Endothelial cell of umbilical vein (primary cell): ENCODE results near the gene SEMA5A. TPM values are rescaled to one million over a fixed set of nuclear protein-coding genes. Genes with fewer than 3 reads are reported as not detected.

ENCODE experiments used
- BruUV-seq: library from RNA; stranded (reverse); fragments of 400-500 nt; replicated peaks from 2 replicates; lab custom pipeline; 2021; lab: Mats Ljungman, UMichigan
- CTCF ChIA-PET: fragments of 300-600, 350-600 bp; sonication (Branson Sonifier 250); formaldehyde crosslinking; loops from one replicate; lab custom pipeline; 2021; ENCODE audit warnings: antibody characterized with exemption, inconsistent platforms; lab: Charles Lee
- POLR2A ChIA-PET: fragments of 300-600, 350-600 bp; sonication (Branson Sonifier 250); formaldehyde crosslinking; loops from one replicate; lab custom pipeline; 2021; ENCODE audit warnings: antibody characterized with exemption, inconsistent platforms; lab: Charles Lee
- DNase-seq: peaks from one replicate; pipeline ENCODE4 v3.0.0-alpha.2; 2011; ENCODE audit warnings: low read depth, low spot score
- FAIRE-seq: peaks from 2 replicates; lab custom pipeline; 2011; peaks lifted over from hg19 to GRCh38; lab: Jason Lieb, UNC
- H2AFZ ChIP-seq: 2 replicates; pipeline ENCODE4 v1.6.0; 2012; ENCODE audit warnings: low read depth, low read length, control low read depth, inconsistent platforms
- H3K27ac ChIP-seq: 2 replicates; pipeline ENCODE4 v1.5.1; 2011; ENCODE audit warnings: low read depth, mild to moderate bottlenecking, control low read depth, low read length, moderate library complexity; ENCODE audit not compliant: insufficient read depth
- H3K27me3 ChIP-seq, 2 experiments: 2 replicates each; pipeline versions ENCODE4 v1.6.0 to v1.6.1; 2011; ENCODE audit warnings: low read length in 2 of 2, mixed read lengths in 1 of 2; ENCODE audit not compliant: control insufficient read depth in 2 of 2, insufficient read depth in 2 of 2
- H3K36me3 ChIP-seq, 2 experiments: 2 replicates in 1 of 2; 3 replicates in 1 of 2; pipeline ENCODE4 v1.5.1; 2011; ENCODE audit warnings: low read length in 2 of 2, mild to moderate bottlenecking in 1 of 2, moderate library complexity in 1 of 2; ENCODE audit not compliant: control insufficient read depth in 2 of 2, insufficient read depth in 2 of 2; ENCODE audit errors: extremely low read depth in 1 of 2
- H3K4me1 ChIP-seq: 3 replicates; pipeline ENCODE4 v1.5.1; 2011; ENCODE audit warnings: mild to moderate bottlenecking, low read length; ENCODE audit not compliant: control insufficient read depth, insufficient read depth; ENCODE audit errors: extremely low read depth
- H3K4me2 ChIP-seq: 2 replicates; pipeline ENCODE4 v1.6.1; 2011; ENCODE audit warnings: low read length, control low read depth, mixed read lengths; ENCODE audit not compliant: insufficient read depth
- H3K4me3 ChIP-seq, 3 experiments: fragments of 200-600 bp in 1 of 3; sonication (generic), shearing (Covaris generic) in 1 of 3; replicated peaks in 1 of 3; 2 replicates each; pipeline ENCODE4 v1.5.1; 2011 to 2016; ENCODE audit warnings: control low read depth in 3 of 3, low read length in 3 of 3, mild to moderate bottlenecking in 2 of 3, inconsistent platforms in 1 of 3, low read depth in 1 of 3, moderate library complexity in 1 of 3; ENCODE audit not compliant: insufficient read depth in 1 of 3
- H3K79me2 ChIP-seq: 2 replicates; pipeline ENCODE4 v1.6.0; 2012; ENCODE audit warnings: low read length, inconsistent platforms; ENCODE audit not compliant: control insufficient read depth, insufficient read depth
- H3K9ac ChIP-seq: replicated peaks from 2 replicates; pipeline ENCODE3; 2011; ENCODE audit warnings: low read length, control low read depth; ENCODE audit not compliant: insufficient read depth; ENCODE audit errors: extremely low read depth
- H3K9me1 ChIP-seq: replicated peaks from 3 replicates; pipeline ENCODE4 v1.6.0; 2011; ENCODE audit warnings: mild to moderate bottlenecking, low read length; ENCODE audit not compliant: control insufficient read depth, insufficient read depth; ENCODE audit errors: extremely low read depth
- H3K9me3 ChIP-seq: replicated peaks from 2 replicates; pipeline ENCODE4 v1.5.1; 2012; ENCODE audit warnings: low read length, inconsistent platforms; ENCODE audit not compliant: control insufficient read depth, insufficient read depth
- H4K20me1 ChIP-seq: replicated peaks from 2 replicates; pipeline ENCODE3; 2011; ENCODE audit warnings: mild to moderate bottlenecking, low read length; ENCODE audit not compliant: control insufficient read depth, insufficient read depth; ENCODE audit errors: extremely low read depth
- EZH2 ChIP-seq: IDR thresholded peaks from 2 replicates; pipeline ENCODE4 v1.6.1; 2012; ENCODE audit warnings: borderline replicate concordance, low read depth, mild to moderate bottlenecking, moderate library complexity, low read length, inconsistent platforms; ENCODE audit not compliant: severe bottlenecking
- FOS ChIP-seq: IDR thresholded peaks from 2 replicates; pipeline ENCODE4 v1.6.1; 2011; ENCODE audit warnings: mild to moderate bottlenecking, low read length, moderate library complexity, borderline replicate concordance; ENCODE audit not compliant: insufficient read depth
- GATA2 ChIP-seq: IDR thresholded peaks from 2 replicates; pipeline ENCODE4 v1.7.0; 2011; ENCODE audit warnings: low read depth, mild to moderate bottlenecking, moderate library complexity, mixed read lengths, low read length; ENCODE audit not compliant: insufficient read length, insufficient read depth
- JUN ChIP-seq: IDR thresholded peaks from 2 replicates; pipeline ENCODE4 v1.6.1; 2011; ENCODE audit warnings: borderline replicate concordance, low read depth; ENCODE audit not compliant: insufficient read length, insufficient read depth
- MYC ChIP-seq: IDR thresholded peaks from one replicate; pipeline ENCODE4 v1.6.1; 2011; ENCODE audit warnings: mild to moderate bottlenecking, low read depth, low read length
- POLR2A ChIP-seq: IDR thresholded peaks from 2 replicates; pipeline ENCODE4 v1.6.1; 2012; ENCODE audit warnings: low read depth, mild to moderate bottlenecking, control low read depth, low read length
- POLR2AphosphoS5 ChIP-seq: IDR thresholded peaks from 2 replicates; pipeline ENCODE4 v1.6.1; 2012; ENCODE audit warnings: low read depth, mild to moderate bottlenecking, control low read depth, low read length, moderate library complexity; ENCODE audit not compliant: insufficient read depth
- dilution Hi-C: fragments of 300-500 bp; cut with MboI; formaldehyde crosslinking; loops from one replicate; pipeline ENCODE4 v1.15.0; 2019; ENCODE audit warnings: low sequenced_read_pairs; ENCODE audit not compliant: extremely low pct_ligation_motif_present
- intact Hi-C: fragments of 100-400 bp; cut with micrococcal nuclease; formaldehyde crosslinking; loops from one replicate; pipeline ENCODE4 v1.10.0; 2022
- polyA plus RNA-seq, 4 experiments: library from polyadenylated mRNA; depleted of rRNA in 3 of 4; stranded (reverse) in 3 of 4; unstranded in 1 of 4; fragments of >200 nt; gene quantifications; 2 replicates each; pipeline versions ENCODE4 v1.2.1 to v1.2.3, GENCODE V29; 2011 to 2012; ENCODE audit warnings: missing spikeins in 1 of 4
- total RNA-seq: library from RNA; stranded (reverse); gene quantifications from 2 replicates; pipeline ENCODE4 v1.2.3, GENCODE V29; 2021
- TF ChIP-seq, protein P1 (sequence below), 2 donors: IDR thresholded peaks; 1 replicate in 1 of 2; 2 replicates in 1 of 2; pipeline ENCODE4 v1.5.1; 2011; ENCODE audit warnings: low read length in 2 of 2, mild to moderate bottlenecking in 2 of 2, moderate library complexity in 2 of 2, control low read depth in 1 of 2, inconsistent platforms in 1 of 2, low read depth in 1 of 2; ENCODE audit not compliant: insufficient read depth in 1 of 2; ENCODE audit errors: extremely low read depth in 1 of 2
- TF ChIP-seq, protein P2 (sequence below): IDR thresholded peaks from 2 replicates; pipeline ENCODE4 v1.6.1; 2011; ENCODE audit not compliant: insufficient read depth, insufficient read length

Gene SEMA5A
- total and polyA plus RNA-seq, 2 donors (not counting 3 experiments of a cell fraction or from before 2014, with no cell fraction given), result 0.04 to 0.06 TPM

DNA sequence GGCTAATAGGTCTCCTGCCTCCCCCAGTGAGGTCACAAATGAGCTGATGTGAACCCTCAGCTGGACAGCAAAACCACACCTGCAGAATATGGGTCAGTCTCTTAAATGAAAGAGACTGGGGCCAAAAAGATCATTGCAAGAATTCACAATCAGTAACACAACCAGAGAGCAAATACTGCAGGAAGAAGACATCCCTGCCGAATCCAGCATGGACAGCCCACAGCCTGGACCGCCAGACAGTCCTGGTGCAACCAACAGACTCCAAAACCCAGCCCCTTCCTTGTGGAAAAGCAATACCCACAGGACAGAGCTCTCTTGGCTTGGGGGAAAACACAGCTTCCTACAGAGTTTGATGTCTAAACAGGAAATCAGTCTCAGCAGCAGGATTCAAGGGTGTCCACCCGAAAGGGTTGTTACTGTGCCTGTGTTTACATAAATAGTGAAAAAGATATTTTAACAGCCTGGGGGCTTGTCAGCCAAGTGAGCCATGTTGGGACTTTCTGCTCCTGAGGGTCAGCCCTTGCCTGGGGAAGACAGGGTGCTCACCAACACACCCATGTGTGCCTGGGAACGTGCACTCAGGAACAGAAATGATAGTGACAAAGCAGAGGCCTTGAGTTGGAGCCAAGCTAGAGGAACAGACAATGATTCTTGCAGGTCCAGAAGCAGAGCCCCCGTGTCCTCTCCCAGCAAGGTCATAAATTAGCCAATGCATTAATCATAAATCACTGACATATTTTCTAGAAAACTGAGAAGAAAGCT, 106.2 kb downstream of the SEMA5A start:
- no TSS peak for BruUV-seq
- H3K36me3 ChIP-seq, result no peaks in the 10 kb centered on the region
- dilution Hi-C loops, result no loop called here
- FAIRE-seq, result no peak
- no peaks in the 10 kb centered on the region for H4K20me1 ChIP-seq
- no peak overlapping the region for H3K4me2 ChIP-seq
- no peaks in the 10 kb centered on the region for H3K79me2 ChIP-seq
- ChIA-PET POLR2A (no interaction called here), CTCF (no interaction called here)
- no peaks in the 10 kb centered on the region for H3K27me3 ChIP-seq
- H2AFZ ChIP-seq, result no peak overlapping the region
- H3K27ac ChIP-seq, result no peak overlapping the region
- no peak for DNase-seq
- H3K4me1 ChIP-seq, result no peaks in the 10 kb centered on the region
- H3K9me3 ChIP-seq, result no peaks in the 10 kb centered on the region
- TF ChIP-seq FOS (no peak), JUN (no peak), EZH2 (no peak), POLR2AphosphoS5 (no peak), POLR2A (no peak), MYC (no peak), GATA2 (no peak)
- TF ChIP-seq, protein P1, sequence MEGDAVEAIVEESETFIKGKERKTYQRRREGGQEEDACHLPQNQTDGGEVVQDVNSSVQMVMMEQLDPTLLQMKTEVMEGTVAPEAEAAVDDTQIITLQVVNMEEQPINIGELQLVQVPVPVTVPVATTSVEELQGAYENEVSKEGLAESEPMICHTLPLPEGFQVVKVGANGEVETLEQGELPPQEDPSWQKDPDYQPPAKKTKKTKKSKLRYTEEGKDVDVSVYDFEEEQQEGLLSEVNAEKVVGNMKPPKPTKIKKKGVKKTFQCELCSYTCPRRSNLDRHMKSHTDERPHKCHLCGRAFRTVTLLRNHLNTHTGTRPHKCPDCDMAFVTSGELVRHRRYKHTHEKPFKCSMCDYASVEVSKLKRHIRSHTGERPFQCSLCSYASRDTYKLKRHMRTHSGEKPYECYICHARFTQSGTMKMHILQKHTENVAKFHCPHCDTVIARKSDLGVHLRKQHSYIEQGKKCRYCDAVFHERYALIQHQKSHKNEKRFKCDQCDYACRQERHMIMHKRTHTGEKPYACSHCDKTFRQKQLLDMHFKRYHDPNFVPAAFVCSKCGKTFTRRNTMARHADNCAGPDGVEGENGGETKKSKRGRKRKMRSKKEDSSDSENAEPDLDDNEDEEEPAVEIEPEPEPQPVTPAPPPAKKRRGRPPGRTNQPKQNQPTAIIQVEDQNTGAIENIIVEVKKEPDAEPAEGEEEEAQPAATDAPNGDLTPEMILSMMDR (IDR thresholded peaks at IDR 0.05; ENCODE audit: extremely low read depth in 1 of 2, insufficient read depth in 1 of 2, low read depth in 1 of 2, low read length in 2 of 2), result no peak
- TF ChIP-seq, protein P2, sequence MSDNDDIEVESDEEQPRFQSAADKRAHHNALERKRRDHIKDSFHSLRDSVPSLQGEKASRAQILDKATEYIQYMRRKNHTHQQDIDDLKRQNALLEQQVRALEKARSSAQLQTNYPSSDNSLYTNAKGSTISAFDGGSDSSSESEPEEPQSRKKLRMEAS, result no peak
- H3K9me1 ChIP-seq, result no peaks in the 10 kb centered on the region
- no peak overlapping the region for H3K9ac ChIP-seq
- no peak overlapping the region for H3K4me3 ChIP-seq
- intact Hi-C loops, result no loop called here
